Measurements from ENCODE around the gene CDYL2. TPM values are rescaled to one million over a fixed set of nuclear protein-coding genes. Genes with fewer than 3 reads are reported as not detected.
A peak's percentile ranks its signal among the peaks of the same experiment; 100 is the strongest.
"Not testable (repeated sequence)": the region's sequence is repeated elsewhere in the genome, so short reads cannot be mapped to it uniquely, and the experiment has no call there.

CDYL2 gene
- total RNA-seq, 2 experiments from 2014 or later: 54.6 to 60.2 TPM

DNA sequence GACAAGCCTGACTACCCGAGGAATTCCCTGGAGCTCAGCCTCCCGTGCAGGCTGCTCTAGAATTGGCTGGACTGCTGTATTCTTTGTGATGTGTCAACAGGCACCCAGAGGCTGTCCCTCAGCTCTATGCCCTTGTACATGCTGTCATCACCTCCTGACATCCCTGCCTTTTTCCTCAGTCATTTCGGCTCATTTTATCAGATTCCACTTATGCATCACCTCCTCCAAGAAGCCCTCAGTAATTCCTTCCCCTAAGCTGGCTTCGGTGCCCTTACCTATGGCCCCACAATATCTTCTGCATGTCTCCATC is 137.2 kb downstream of the CDYL2 start:
- Mint-ChIP-seq H3K9me3 (peaks cover 12% of the 10 kb centered on the region), H3K4me1 (peaks cover 15% of the 10 kb centered on the region), H3K36me3 (ENCODE audit: low read depth) (peaks cover 45% of the 10 kb centered on the region), H3K27ac (no peak overlapping the region), H3K4me3 (no peak overlapping the region), H3K27me3 (no peaks in the 10 kb centered on the region)
- POLR2A ChIA-PET: no interaction called here
- DNase-seq: no peak
- CTCF ChIA-PET: no interaction called here

- POLR2A ChIA-PET: no interaction called here
- Mint-ChIP-seq H3K4me3 (no peak overlapping the region), H3K36me3 (ENCODE audit: low read depth) (peaks cover 47% of the 10 kb centered on the region), H3K27ac (no peak overlapping the region), H3K4me1 (peaks cover 15% of the 10 kb centered on the region), H3K27me3 (no peaks in the 10 kb centered on the region), H3K9me3 (peaks cover 17% of the 10 kb centered on the region)
- CTCF ChIA-PET: no interaction called here
- DNase-seq: no peak
Measured at GRCh38 chr16:80666378-80667250, 137.8 kb downstream of the CDYL2 start.

- Mint-ChIP-seq H3K27ac (no peak overlapping the region), H3K36me3 (ENCODE audit: low read depth) (peaks cover 48% of the 10 kb centered on the region), H3K4me3 (no peak overlapping the region), H3K9me3 (peaks cover 20% of the 10 kb centered on the region), H3K4me1 (peaks cover 13% of the 10 kb centered on the region), H3K27me3 (no peaks in the 10 kb centered on the region)
- ChIA-PET CTCF (no interaction called here), POLR2A (no interaction called here)
- no peak for DNase-seq
Measured at GRCh38 chr16:80665356-80665755, 139.0 kb downstream of the CDYL2 start.

- Mint-ChIP-seq H3K36me3 (ENCODE audit: low read depth) (peaks cover 48% of the 10 kb centered on the region), H3K27ac (no peak overlapping the region), H3K9me3 (peaks cover 21% of the 10 kb centered on the region), H3K4me3 (no peak overlapping the region), H3K4me1 (peaks cover 10% of the 10 kb centered on the region), H3K27me3 (no peaks in the 10 kb centered on the region)
- ChIA-PET POLR2A (no interaction called here), CTCF (no interaction called here)
- DNase-seq: no peak
Measured at GRCh38 chr16:80664786-80665185, 139.6 kb downstream of the CDYL2 start.

DNA sequence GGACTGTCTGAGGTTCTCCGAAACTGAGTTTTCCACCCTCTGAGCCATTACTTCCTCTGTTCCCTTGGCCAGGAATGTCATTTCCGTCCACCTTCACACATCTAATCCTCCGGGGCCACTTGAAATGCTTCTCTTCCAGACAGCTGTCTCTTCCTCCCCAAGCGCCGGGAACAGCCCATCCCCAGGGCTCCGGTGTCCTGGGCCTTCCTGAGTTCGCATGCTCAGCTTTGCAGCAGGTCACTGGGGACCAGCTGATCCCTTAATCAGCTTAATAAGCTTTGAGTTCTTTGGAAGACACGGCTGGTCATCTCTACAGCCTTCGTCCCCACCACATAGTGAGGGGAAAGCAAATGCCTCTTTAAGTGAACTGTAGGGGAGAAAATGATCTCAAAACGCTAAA is 140.2 kb downstream of the CDYL2 start:
- H3K9me3 Mint-ChIP-seq: peaks cover 22% of the 10 kb centered on the region
- ChIA-PET POLR2A (no interaction called here), CTCF (no interaction called here)
- H3K36me3 Mint-ChIP-seq (ENCODE audit: low read depth): peaks cover 46% of the 10 kb centered on the region
- DNase-seq: no peak
- H3K27me3 Mint-ChIP-seq: no peaks in the 10 kb centered on the region
- no peak overlapping the region for H3K27ac Mint-ChIP-seq
- H3K4me3 Mint-ChIP-seq: no peak overlapping the region
- peaks cover 8% of the 10 kb centered on the region for H3K4me1 Mint-ChIP-seq

GRCh38 chr16:80663078-80663477 is 141.3 kb downstream of the CDYL2 start:
- H3K36me3 Mint-ChIP-seq (ENCODE audit: low read depth): peaks cover 52% of the 10 kb centered on the region
- ChIA-PET CTCF (no interaction called here), POLR2A (no interaction called here)
- no peak overlapping the region for H3K27ac Mint-ChIP-seq
- H3K9me3 Mint-ChIP-seq: peaks cover 28% of the 10 kb centered on the region
- no peak for DNase-seq
- H3K4me3 Mint-ChIP-seq: no peak overlapping the region
- peaks cover 5% of the 10 kb centered on the region for H3K4me1 Mint-ChIP-seq
- H3K27me3 Mint-ChIP-seq: no peaks in the 10 kb centered on the region

DNA sequence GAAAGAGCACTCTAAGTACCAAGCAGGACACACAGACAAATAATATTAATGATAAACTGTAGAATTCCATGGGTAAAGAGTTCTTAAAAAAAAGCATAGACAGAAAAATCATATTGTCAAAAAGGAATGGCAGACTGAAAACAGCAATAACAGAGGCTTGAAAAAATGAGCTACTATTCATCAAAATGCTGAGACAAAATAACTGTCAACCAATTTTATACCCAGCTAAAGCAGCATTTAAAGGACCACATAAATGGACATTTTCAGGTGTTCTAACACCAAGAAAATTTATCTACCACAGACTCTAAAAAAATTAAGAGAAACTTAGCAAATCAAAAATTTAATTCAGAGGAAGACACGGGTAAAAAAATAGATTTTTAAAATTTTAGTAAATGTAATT is 144.5 kb downstream of the CDYL2 start:
- no peaks in the 10 kb centered on the region for H3K27me3 Mint-ChIP-seq
- peaks cover 57% of the 10 kb centered on the region for H3K36me3 Mint-ChIP-seq (ENCODE audit: low read depth)
- ChIA-PET POLR2A (interaction anchor here (1.4 kb wide), 1 partner anchor 77 kb away, joined by 3 read pairs; no protein-coding TSS in a partner anchor), CTCF (no interaction called here)
- no peak overlapping the region for H3K27ac Mint-ChIP-seq
- H3K4me3 Mint-ChIP-seq: no peak overlapping the region
- peaks cover 28% of the 10 kb centered on the region for H3K9me3 Mint-ChIP-seq
- H3K4me1 Mint-ChIP-seq: peaks cover 27% of the 10 kb centered on the region
- DNase-seq: no peak

DNA sequence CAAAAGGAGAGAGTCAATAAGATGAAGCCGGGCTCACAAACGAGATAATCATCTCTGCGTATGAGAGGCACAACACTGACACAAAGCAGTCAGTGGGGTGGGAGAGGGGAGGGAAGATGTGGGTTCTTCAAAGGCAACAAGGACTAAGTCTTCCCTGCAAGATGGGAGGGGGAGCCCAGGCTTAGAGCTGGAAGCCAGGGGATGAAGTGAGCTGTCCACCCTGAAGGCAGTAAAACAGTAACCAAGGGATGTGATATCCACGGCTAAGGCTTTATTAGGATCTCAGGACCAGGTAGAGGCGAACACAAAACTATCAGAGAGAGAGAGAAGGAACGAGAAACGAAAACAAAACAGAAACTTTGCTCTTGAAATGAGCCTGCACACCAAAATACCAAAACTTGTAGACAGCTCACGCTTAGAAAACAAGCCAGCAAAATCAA is 147.7 kb downstream of the CDYL2 start:
- CTCF ChIA-PET: interaction anchor here (0.8 to 1.6 kb wide), 2 partner anchors 14 to 130 kb away, joined by 3 to 5 read pairs; no protein-coding TSS in a partner anchor
- H3K27ac Mint-ChIP-seq: peak overlapping the region; percentile 85
- peak; percentile 57 for DNase-seq
- H3K4me3 Mint-ChIP-seq: peak overlapping the region; percentile 77
- peaks cover 56% of the 10 kb centered on the region for H3K36me3 Mint-ChIP-seq (ENCODE audit: low read depth)
- H3K4me1 Mint-ChIP-seq: peaks cover 31% of the 10 kb centered on the region
- POLR2A ChIA-PET: interaction anchor here (0.8 to 2.2 kb wide), 5 partner anchors 13 to 156 kb away, joined by 3 to 5 read pairs (median 5); no protein-coding TSS in a partner anchor
- no peaks in the 10 kb centered on the region for H3K27me3 Mint-ChIP-seq
- peaks cover 21% of the 10 kb centered on the region for H3K9me3 Mint-ChIP-seq

- ChIA-PET POLR2A (interaction anchor here (1.1 to 2.2 kb wide), 4 partner anchors 65 to 157 kb away, joined by 4 to 8 read pairs (median 5); no protein-coding TSS in a partner anchor), CTCF (interaction anchor here (1.6 to 2.4 kb wide), 2 partner anchors 13 to 129 kb away, joined by 3 to 8 read pairs; no protein-coding TSS in a partner anchor)
Measured at GRCh38 chr16:80656161-80656560, 148.2 kb downstream of the CDYL2 start.

GRCh38 chr16:80655751-80656150 is 148.6 kb downstream of the CDYL2 start:
- Mint-ChIP-seq H3K9me3 (peaks cover 16% of the 10 kb centered on the region), H3K4me1 (peaks cover 32% of the 10 kb centered on the region), H3K27ac (peak overlapping the region; percentile 85), H3K27me3 (no peaks in the 10 kb centered on the region), H3K36me3 (ENCODE audit: low read depth) (peaks cover 49% of the 10 kb centered on the region), H3K4me3 (no peak overlapping the region)
- ChIA-PET CTCF (interaction anchor here (1.6 to 2.4 kb wide), 2 partner anchors 13 to 129 kb away, joined by 3 to 8 read pairs; no protein-coding TSS in a partner anchor), POLR2A (interaction anchor here (1.1 to 2.2 kb wide), 4 partner anchors 65 to 157 kb away, joined by 4 to 8 read pairs (median 5); no protein-coding TSS in a partner anchor)
- DNase-seq: no peak

More at GRCh38 chr16:80656161-80656560, 148.2 kb downstream of the CDYL2 start:
- peaks cover 31% of the 10 kb centered on the region for H3K4me1 Mint-ChIP-seq
- H3K27me3 Mint-ChIP-seq: no peaks in the 10 kb centered on the region
- H3K9me3 Mint-ChIP-seq: peaks cover 18% of the 10 kb centered on the region
- no peak for DNase-seq
- peak overlapping the region; percentile 85 for H3K27ac Mint-ChIP-seq
- H3K4me3 Mint-ChIP-seq: peak overlapping the region; percentile 77
- H3K36me3 Mint-ChIP-seq (ENCODE audit: low read depth): peaks cover 53% of the 10 kb centered on the region

DNA sequence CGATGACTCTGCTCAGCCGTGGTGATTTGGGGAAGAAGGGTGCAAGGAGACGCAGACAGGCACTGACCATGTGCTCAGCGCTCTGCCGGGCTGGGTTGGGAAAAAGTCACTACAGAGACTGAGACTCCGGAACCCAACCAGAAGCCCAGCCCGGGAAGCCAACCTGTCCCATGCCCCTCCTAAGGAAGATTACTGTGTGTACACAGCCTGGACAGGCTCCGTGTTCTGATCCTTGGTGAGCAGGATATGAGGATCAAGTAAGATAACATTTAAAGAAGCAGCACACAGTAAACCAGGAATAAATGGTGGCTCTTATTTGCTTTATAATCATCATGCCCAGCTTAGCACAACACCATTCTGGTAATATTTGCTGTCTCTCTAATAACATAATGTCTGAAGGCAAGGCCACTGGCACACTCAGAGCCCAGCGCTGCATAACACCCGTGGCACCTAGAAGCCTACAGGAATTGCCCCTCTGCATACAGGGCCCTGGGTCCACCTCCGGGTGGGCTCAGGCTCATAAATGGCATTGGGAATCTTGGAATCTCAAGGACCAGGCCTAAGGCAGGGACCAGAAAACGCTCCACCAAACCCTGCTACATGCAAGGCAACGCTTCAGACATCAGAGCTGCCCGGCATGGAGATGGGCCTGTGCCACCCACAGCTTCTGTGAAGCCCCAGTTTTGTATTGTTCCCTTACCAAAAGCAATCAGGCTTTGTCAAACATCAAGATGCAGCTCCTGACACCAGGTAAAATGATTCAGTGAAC is 150.1 kb downstream of the CDYL2 start:
- no peak for DNase-seq
- CTCF ChIA-PET: interaction anchor here (2.4 kb wide), 1 partner anchor 127 kb away, joined by 8 read pairs; no protein-coding TSS in a partner anchor
- H3K4me3 Mint-ChIP-seq: no peak overlapping the region
- H3K4me1 Mint-ChIP-seq: peaks cover 38% of the 10 kb centered on the region
- no peak overlapping the region for H3K27ac Mint-ChIP-seq
- peaks cover 6% of the 10 kb centered on the region for H3K9me3 Mint-ChIP-seq
- POLR2A ChIA-PET: interaction anchor here (2.0 kb wide), 1 partner anchor 74 kb away, joined by 8 read pairs; no protein-coding TSS in a partner anchor
- H3K27me3 Mint-ChIP-seq: no peaks in the 10 kb centered on the region
- H3K36me3 Mint-ChIP-seq (ENCODE audit: low read depth): peaks cover 50% of the 10 kb centered on the region

DNA sequence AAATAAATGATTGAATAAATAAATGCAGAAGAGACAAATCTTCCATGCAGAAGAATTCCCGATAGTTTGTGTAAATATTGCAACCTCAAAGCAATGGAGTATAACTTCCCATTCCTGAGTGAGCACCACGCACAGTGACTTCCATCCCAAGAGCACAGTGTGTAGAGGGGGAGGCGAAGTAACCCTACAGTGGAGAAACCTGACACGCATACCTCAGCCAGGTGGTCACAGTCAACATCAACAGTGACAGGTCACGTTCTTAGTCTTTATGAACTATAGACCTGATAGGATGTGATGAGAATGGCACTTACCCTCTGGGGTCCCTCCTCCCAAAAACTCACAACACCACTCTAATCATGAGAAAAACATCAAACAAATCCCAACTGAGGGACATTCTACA is 152.0 kb downstream of the CDYL2 start:
- H3K4me1 Mint-ChIP-seq: peaks cover 36% of the 10 kb centered on the region
- no peak for DNase-seq
- H3K4me3 Mint-ChIP-seq: no peak overlapping the region
- CTCF ChIA-PET: no interaction called here
- no peaks in the 10 kb centered on the region for H3K27me3 Mint-ChIP-seq
- H3K9me3 Mint-ChIP-seq: peaks cover 9% of the 10 kb centered on the region
- H3K36me3 Mint-ChIP-seq (ENCODE audit: low read depth): peaks cover 52% of the 10 kb centered on the region
- no peak overlapping the region for H3K27ac Mint-ChIP-seq
- POLR2A ChIA-PET: no interaction called here

DNA sequence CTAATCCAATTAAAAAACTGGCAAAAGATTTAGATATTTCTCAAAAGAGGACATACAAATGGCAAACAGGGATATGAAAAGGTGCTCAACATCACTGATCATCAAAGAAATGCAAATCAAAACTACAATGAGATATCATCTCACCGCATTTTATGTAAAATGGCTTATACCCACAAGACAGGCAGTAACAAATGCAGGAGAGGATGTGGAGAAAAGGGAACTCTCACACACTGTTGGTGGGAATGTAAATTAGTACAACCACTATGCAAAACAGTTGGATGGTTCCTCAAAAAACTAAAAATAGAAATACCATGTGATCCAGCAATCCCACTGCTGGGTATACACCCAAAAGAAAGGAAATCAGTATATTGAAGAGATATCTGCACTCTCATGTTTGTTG is 154.1 kb downstream of the CDYL2 start:
- H3K27me3 Mint-ChIP-seq, DNase-seq, CTCF ChIA-PET, POLR2A ChIA-PET, H3K27ac Mint-ChIP-seq, H3K4me3 Mint-ChIP-seq: not testable (repeated sequence)
- Mint-ChIP-seq H3K36me3 (ENCODE audit: low read depth) (peaks cover 55% of the 10 kb centered on the region), H3K4me1 (peaks cover 18% of the 10 kb centered on the region), H3K9me3 (peaks cover 16% of the 10 kb centered on the region)

Measured in activated CD4-positive, alpha-beta memory T cell treated with anti-CD3 and anti-CD28 coated beads, Interleukin-2, amount 10 ng/mL, durations not matched to agents 7 days and 5 days (primary cell).